Ascending aorta (tissue), 2 donors: ENCODE measurements around the gene PHACTR3. TPM values are rescaled to one million over a fixed set of nuclear protein-coding genes. Genes with fewer than 3 reads are reported as not detected.
A peak's percentile ranks its signal among the peaks of the same experiment; 100 is the strongest.

ENCODE experiments used
- DNase-seq, 2 donors: peaks; one replicate each; pipeline ENCODE4 v3.0.0-alpha.2; 2019; ENCODE audit warnings: low spot score in 2 of 2
- H3K27ac ChIP-seq, 2 donors: fragments of 200-600 bp; sonication (generic); one replicate each; pipeline ENCODE4 v1.5.1; 2016 to 2017; ENCODE audit warnings: mild to moderate bottlenecking in 1 of 2
- H3K27me3 ChIP-seq: fragments of 200-600 bp; sonication (generic); one replicate; pipeline ENCODE4 v1.5.1; 2017
- H3K36me3 ChIP-seq, 2 donors: fragments of 200-600 bp; sonication (generic); one replicate each; pipeline ENCODE4 v1.5.1; 2016
- H3K4me1 ChIP-seq, 2 donors: fragments of 200-600 bp; sonication (generic); one replicate each; pipeline ENCODE4 v1.5.1; 2016 to 2017; ENCODE audit warnings: mild to moderate bottlenecking in 1 of 2
- H3K4me3 ChIP-seq, 2 donors: fragments of 200-600 bp; sonication (generic); one replicate each; pipeline ENCODE4 v1.5.1; 2016 to 2017; ENCODE audit warnings: mild to moderate bottlenecking in 1 of 2
- H3K9me3 ChIP-seq, 2 donors: fragments of 200-600 bp; sonication (generic); one replicate each; pipeline ENCODE4 v1.5.1; 2016
- CTCF ChIP-seq, 3 experiments: fragments of 200-600 bp in 2 of 3; fragments of 450-650 bp in 1 of 3; sonication (generic) in 2 of 3; IDR thresholded peaks; one replicate each; pipeline ENCODE4 v1.5.1; 2016 to 2019; ENCODE audit warnings: antibody characterized with exemption in 3 of 3, mild to moderate bottlenecking in 1 of 3, moderate library complexity in 1 of 3
- intact Hi-C: fragments of 100-400 bp; cut with DNase I; formaldehyde crosslinking; loops from one replicate; pipeline ENCODE4 v1.15.1; 2023
- total RNA-seq: library from RNA; depleted of rRNA; stranded (reverse); fragments of >200 nt; gene quantifications from one replicate; pipeline ENCODE4 v1.1.0, GENCODE V29; 2016

PHACTR3 gene
- total RNA-seq, 1 donor from 2014 or later = not detected

GRCh38 chr20:59575653-59576052 is 28.7 kb upstream of the PHACTR3 start:
- H3K27me3 ChIP-seq = peaks cover 6% of the 10 kb centered on the region

GRCh38 chr20:59576216-59576953 is 28.0 kb upstream of the PHACTR3 start:
- intact Hi-C loops = no loop called here
- Histone ChIP-seq H3K36me3 (no peaks in the 10 kb centered on the region), H3K27me3 (peaks cover 6% of the 10 kb centered on the region), H3K9me3 (no peaks in the 10 kb centered on the region), H3K4me1 (no peaks in the 10 kb centered on the region), H3K4me3 (no peak overlapping the region), H3K27ac (no peak overlapping the region)
- peak in 1 of 2 donors; percentile 45 for DNase-seq
- TF ChIP-seq CTCF (IDR thresholded peaks at IDR 0.05) = no peak

More at GRCh38 chr20:59575653-59576052, 28.7 kb upstream of the PHACTR3 start:
- TF ChIP-seq CTCF (IDR thresholded peaks at IDR 0.05) = no peak
- no peaks in the 10 kb centered on the region for H3K4me1 ChIP-seq
- intact Hi-C loops = no loop called here
- DNase-seq = no peak
- no peaks in the 10 kb centered on the region for H3K9me3 ChIP-seq
- no peaks in the 10 kb centered on the region for H3K36me3 ChIP-seq
- H3K27ac ChIP-seq = no peak overlapping the region
- H3K4me3 ChIP-seq = no peak overlapping the region

GRCh38 chr20:59577037-59577808 is 27.1 kb upstream of the PHACTR3 start:
- Histone ChIP-seq H3K27me3 (peaks cover under 1% of the 10 kb centered on the region), H3K4me1 (no peaks in the 10 kb centered on the region), H3K4me3 (no peak overlapping the region), H3K36me3 (no peaks in the 10 kb centered on the region), H3K9me3 (no peaks in the 10 kb centered on the region), H3K27ac (no peak overlapping the region)
- DNase-seq = peak in 1 of 2 donors; percentile 50
- intact Hi-C loops = no loop called here
- no peak for TF ChIP-seq CTCF (IDR thresholded peaks at IDR 0.05)

- no peaks in the 10 kb centered on the region for H3K27me3 ChIP-seq
- no peaks in the 10 kb centered on the region for H3K36me3 ChIP-seq
- TF ChIP-seq CTCF (IDR thresholded peaks at IDR 0.05) = no peak
- intact Hi-C loops = no loop called here
- DNase-seq = peak in 1 of 2 donors; percentile 16
- H3K4me1 ChIP-seq = no peaks in the 10 kb centered on the region
- no peaks in the 10 kb centered on the region for H3K9me3 ChIP-seq
- H3K27ac ChIP-seq = no peak overlapping the region
- H3K4me3 ChIP-seq = no peak overlapping the region
These were observed 26.4 kb upstream of the PHACTR3 start for GRCh38 chr20:59577809-59578435.

GRCh38 chr20:59578436-59579403 is 25.6 kb upstream of the PHACTR3 start:
- Histone ChIP-seq H3K27me3 (no peaks in the 10 kb centered on the region), H3K36me3 (no peaks in the 10 kb centered on the region), H3K27ac (no peak overlapping the region), H3K4me1 (no peaks in the 10 kb centered on the region), H3K9me3 (no peaks in the 10 kb centered on the region), H3K4me3 (no peak overlapping the region)
- no peak for TF ChIP-seq CTCF (IDR thresholded peaks at IDR 0.05)
- DNase-seq = no peak
- intact Hi-C loops = no loop called here
